Thyroid gland (tissue), 4 donors: ENCODE data around the gene NCKAP5. TPM values are rescaled to one million over a fixed set of nuclear protein-coding genes. Genes with fewer than 3 reads are reported as not detected.
"Not testable (repeated sequence)": the region's sequence is repeated elsewhere in the genome, so short reads cannot be mapped to it uniquely, and the experiment has no call there.

Source experiments
- DNase-seq, 2 donors: peaks; one replicate each; pipeline ENCODE4 v3.0.0-alpha.2; 2019
- H3K27ac ChIP-seq, 3 donors: fragments of 200-600 bp; sonication (generic); 1 replicate in 2 of 3; 2 replicates in 1 of 3; pipeline ENCODE4 v1.5.1; 2016 to 2019; ENCODE audit warnings: mild to moderate bottlenecking in 1 of 3, moderate library complexity in 1 of 3
- H3K27me3 ChIP-seq: fragments of 200-600 bp; sonication (generic); one replicate; pipeline ENCODE4 v1.5.1; 2019
- H3K36me3 ChIP-seq, 2 donors: fragments of 200-600 bp; sonication (generic); one replicate each; pipeline ENCODE4 v1.5.1; 2016 to 2019
- H3K4me1 ChIP-seq, 2 donors: fragments of 200-600 bp; sonication (generic); one replicate each; pipeline ENCODE4 v1.5.1; 2017 to 2019
- H3K4me3 ChIP-seq, 3 donors: fragments of 200-600 bp; sonication (generic); replicated peaks in 1 of 3; 1 replicate in 2 of 3; 2 replicates in 1 of 3; pipeline ENCODE4 v1.5.1; 2016; ENCODE audit warnings: mild to moderate bottlenecking in 1 of 3
- H3K9me3 ChIP-seq: fragments of 200-600 bp; sonication (generic); one replicate; pipeline ENCODE4 v1.5.1; 2017
- POLR2A ChIP-seq, 2 donors: fragments of 450-650 bp; IDR thresholded peaks; one replicate each; pipeline ENCODE4 v1.6.1; 2017; ENCODE audit warnings: antibody characterized with exemption in 2 of 2, mild to moderate bottlenecking in 2 of 2, moderate library complexity in 1 of 2
- WGBS, 2 donors: methylation state at CpG; one replicate each; pipeline ENCODE4 v1.1.5; 2017; 5-methylcytosine and 5-hydroxymethylcytosine counted together
- intact Hi-C: fragments of 100-400 bp; cut with DNase I; formaldehyde crosslinking; loops from one replicate; pipeline ENCODE4 v1.15.1; 2023
- total RNA-seq, 4 donors: library from RNA; depleted of rRNA; stranded (reverse); fragments of >200 nt; gene quantifications; one replicate each; pipeline ENCODE4 v1.2.3, GENCODE V29; 2016
- TF ChIP-seq, protein P1 (sequence below), 6 experiments: fragments of 200-600 bp in 3 of 6; fragments of 450-650 bp in 3 of 6; sonication (generic) in 3 of 6; IDR thresholded peaks; one replicate each; pipeline ENCODE4 v1.5.1; 2016 to 2019; ENCODE audit warnings: antibody characterized with exemption in 6 of 6, mild to moderate bottlenecking in 2 of 6, inconsistent platforms in 1 of 6, moderate library complexity in 1 of 6

The NCKAP5 gene
- total RNA-seq, 4 donors from 2014 or later = 0.45 to 1.2 (median 0.76) TPM

DNA sequence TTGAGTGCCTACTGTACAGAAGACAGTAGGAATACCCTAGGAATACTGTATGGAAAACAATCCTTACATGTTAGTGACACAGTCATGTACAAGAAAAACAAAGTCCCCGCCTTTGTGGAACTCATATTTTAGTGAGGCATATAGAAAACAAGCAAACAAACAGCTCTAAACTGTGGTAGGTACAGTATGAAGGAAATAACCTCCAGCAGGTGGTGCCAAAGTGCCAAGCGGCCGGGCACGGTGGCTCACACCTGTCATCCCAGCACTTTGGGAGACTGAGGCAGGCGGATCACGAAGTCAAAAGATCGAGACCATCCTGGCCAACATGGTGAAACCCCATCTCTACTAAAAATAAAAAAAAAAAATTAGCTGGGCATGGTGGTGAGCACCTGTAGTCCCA is 48.6 kb downstream of the NCKAP5 start:
- intact Hi-C loops, H3K27ac ChIP-seq, H3K27me3 ChIP-seq, DNase-seq, H3K4me1 ChIP-seq, H3K36me3 ChIP-seq, H3K4me3 ChIP-seq, H3K9me3 ChIP-seq: not testable (repeated sequence)
- 83 to 92% methylated on average over 7 of the region's 7 CpGs for WGBS, 2 donors
- TF ChIP-seq, protein P1, sequence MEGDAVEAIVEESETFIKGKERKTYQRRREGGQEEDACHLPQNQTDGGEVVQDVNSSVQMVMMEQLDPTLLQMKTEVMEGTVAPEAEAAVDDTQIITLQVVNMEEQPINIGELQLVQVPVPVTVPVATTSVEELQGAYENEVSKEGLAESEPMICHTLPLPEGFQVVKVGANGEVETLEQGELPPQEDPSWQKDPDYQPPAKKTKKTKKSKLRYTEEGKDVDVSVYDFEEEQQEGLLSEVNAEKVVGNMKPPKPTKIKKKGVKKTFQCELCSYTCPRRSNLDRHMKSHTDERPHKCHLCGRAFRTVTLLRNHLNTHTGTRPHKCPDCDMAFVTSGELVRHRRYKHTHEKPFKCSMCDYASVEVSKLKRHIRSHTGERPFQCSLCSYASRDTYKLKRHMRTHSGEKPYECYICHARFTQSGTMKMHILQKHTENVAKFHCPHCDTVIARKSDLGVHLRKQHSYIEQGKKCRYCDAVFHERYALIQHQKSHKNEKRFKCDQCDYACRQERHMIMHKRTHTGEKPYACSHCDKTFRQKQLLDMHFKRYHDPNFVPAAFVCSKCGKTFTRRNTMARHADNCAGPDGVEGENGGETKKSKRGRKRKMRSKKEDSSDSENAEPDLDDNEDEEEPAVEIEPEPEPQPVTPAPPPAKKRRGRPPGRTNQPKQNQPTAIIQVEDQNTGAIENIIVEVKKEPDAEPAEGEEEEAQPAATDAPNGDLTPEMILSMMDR (IDR thresholded peaks at IDR 0.05) = peak in 2 of 6 experiments; percentile 24 to 26

DNA sequence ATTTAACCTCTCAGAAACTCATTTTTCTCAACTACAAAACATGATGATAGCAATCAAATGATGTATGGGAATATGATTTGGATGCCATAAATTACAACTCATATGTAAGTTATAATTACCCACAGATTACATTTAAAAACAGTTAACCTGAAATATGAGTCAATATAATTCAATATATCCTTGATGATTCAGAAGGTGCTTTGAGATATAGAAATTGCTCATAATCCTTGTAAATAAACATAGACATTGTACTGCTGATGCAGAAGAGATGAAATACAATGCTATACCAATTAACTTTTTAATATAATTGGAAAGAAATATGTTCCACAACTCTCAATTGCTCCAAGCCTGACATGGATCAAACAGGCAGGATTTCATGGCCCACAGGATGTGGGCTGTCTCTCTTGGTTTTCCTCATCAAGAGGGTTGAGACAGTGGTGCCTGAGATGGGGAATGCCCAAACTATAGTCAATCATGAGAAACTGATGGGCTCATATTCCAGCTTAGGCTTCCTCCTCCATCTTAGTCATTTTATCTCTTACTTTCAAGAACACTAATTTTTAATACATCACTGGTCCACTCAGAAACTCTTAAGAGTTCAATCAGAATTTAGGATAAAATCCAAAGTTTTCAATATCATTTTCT is 49.4 kb downstream of the NCKAP5 start:
- no peak for DNase-seq
- intact Hi-C loops = no loop called here
- no peak overlapping the region for H3K4me3 ChIP-seq
- TF ChIP-seq, protein P1 (IDR thresholded peaks at IDR 0.05) = no peak
- TF ChIP-seq POLR2A (IDR thresholded peaks at IDR 0.05) = no peak
- H3K27me3 ChIP-seq = no peaks in the 10 kb centered on the region
- H3K4me1 ChIP-seq = no peaks in the 10 kb centered on the region
- no peak overlapping the region for H3K27ac ChIP-seq
- H3K9me3 ChIP-seq = no peaks in the 10 kb centered on the region
- H3K36me3 ChIP-seq = no peaks in the 10 kb centered on the region

DNA sequence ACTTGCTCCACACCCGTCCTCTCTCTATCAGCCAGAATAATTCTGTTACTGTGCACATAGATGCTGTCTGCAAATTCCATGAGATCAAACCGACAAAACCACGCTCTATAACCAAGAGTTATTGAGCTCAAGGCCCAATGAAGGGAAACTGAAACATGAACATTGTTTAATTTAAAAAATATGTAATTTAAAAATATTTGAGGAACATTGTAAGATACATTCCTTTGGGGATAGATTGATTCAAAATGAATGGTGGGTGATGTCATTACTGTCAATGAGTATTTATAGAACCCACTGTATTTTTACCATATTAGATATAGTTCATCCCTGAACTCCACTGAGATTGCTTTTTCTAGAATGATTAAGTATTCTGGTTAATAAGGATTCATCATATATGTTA is 50.4 kb downstream of the NCKAP5 start:
- TF ChIP-seq POLR2A (IDR thresholded peaks at IDR 0.05) = no peak
- TF ChIP-seq, protein P1 (IDR thresholded peaks at IDR 0.05) = no peak
- Histone ChIP-seq H3K4me1 (no peaks in the 10 kb centered on the region), H3K9me3 (no peaks in the 10 kb centered on the region), H3K27ac (no peak overlapping the region), H3K4me3 (no peak overlapping the region), H3K36me3 (no peaks in the 10 kb centered on the region), H3K27me3 (no peaks in the 10 kb centered on the region)
- intact Hi-C loops = no loop called here
- WGBS, 2 donors = 66 to 69% methylated on average over 3 of the region's 3 CpGs
- no peak for DNase-seq

DNA sequence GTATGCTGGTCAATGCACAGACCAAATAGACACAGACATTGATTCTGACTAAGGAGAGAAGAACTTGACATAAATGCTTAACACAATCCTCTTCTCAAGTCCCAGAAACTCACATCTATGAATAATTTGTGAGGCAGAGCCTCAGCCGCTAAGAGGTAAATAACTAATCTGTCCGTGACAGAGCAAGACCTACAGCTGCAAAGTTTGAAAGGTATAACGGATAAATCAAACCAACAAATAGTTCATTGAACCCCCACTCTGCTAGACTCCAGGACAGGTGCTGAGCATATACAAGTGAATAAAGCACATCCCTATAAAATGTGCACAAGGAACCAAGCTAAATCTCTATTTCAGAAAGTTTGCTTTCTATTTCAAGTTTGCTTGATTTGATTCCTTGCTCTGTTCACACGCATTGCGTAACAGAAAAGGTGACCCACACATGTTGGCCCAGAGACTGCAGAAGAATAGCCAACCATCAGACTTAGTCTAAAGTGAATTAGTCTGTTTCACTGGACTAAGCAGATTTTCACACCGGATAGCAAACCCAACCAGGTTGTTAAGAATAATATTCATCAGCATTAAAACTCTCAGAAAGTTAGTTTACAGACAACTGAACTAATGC is 51.7 kb downstream of the NCKAP5 start:
- Histone ChIP-seq H3K4me3 (no peak overlapping the region), H3K27ac (no peak overlapping the region), H3K36me3 (no peaks in the 10 kb centered on the region), H3K4me1 (no peaks in the 10 kb centered on the region), H3K27me3 (no peaks in the 10 kb centered on the region), H3K9me3 (no peaks in the 10 kb centered on the region)
- DNase-seq = no peak
- WGBS, 2 donors = 92% methylated on average over 6 of the region's 6 CpGs
- TF ChIP-seq POLR2A (IDR thresholded peaks at IDR 0.05) = no peak
- TF ChIP-seq, protein P1 (IDR thresholded peaks at IDR 0.05) = no peak
- intact Hi-C loops = no loop called here

DNA sequence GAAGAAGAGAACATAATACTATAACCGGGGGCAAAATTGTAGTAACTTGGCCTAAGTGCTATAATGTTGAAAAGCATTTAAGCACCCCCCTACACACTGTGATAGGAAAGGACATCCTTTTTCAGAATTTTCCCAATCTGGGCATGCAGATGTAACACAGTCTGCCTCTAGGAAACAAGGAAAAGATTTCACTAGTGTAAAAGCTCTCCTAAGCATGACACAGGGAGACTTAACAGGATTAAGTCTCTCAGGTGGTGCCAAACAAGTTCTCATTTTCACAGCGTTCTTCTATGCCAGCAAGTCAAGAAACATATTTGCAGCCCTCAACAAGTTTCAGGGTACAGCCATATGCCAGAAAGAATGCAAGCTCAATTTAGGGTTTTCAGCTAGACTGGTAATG is 53.0 kb downstream of the NCKAP5 start:
- Histone ChIP-seq H3K27ac (no peak overlapping the region), H3K4me1 (no peaks in the 10 kb centered on the region), H3K36me3 (no peaks in the 10 kb centered on the region), H3K27me3 (no peaks in the 10 kb centered on the region), H3K9me3 (no peaks in the 10 kb centered on the region), H3K4me3 (no peak overlapping the region)
- intact Hi-C loops = no loop called here
- WGBS, 2 donors = 89% methylated on average over 2 of the region's 2 CpGs
- no peak for DNase-seq
- TF ChIP-seq, protein P1 (IDR thresholded peaks at IDR 0.05) = no peak
- no peak for TF ChIP-seq POLR2A (IDR thresholded peaks at IDR 0.05)
